Measurements from ENCODE around the gene ARHGAP35. TPM values are rescaled to one million over a fixed set of nuclear protein-coding genes. Genes with fewer than 3 reads are reported as not detected.

The ARHGAP35 gene
- total and polyA plus RNA-seq, 10 of the 15 experiments (the other 5 are each of a cell fraction or from before 2014, with no cell fraction given) = 0.85 to 29.9 (median 11.5) TPM

GRCh38 chr19:46842791-46843190 lies 18.0 kb upstream of the ARHGAP35 start (continued):
- TF ChIP-seq MYB (IDR thresholded peaks at IDR 0.05; ENCODE audit: borderline replicate concordance, low read depth, low read length) = no peak
- TF ChIP-seq RCOR1 (conservative IDR thresholded peaks at IDR 0.05; ENCODE audit: low read depth, low read length) = no peak
- TF ChIP-seq FOS (IDR thresholded peaks at IDR 0.05; ENCODE audit: borderline replicate concordance, extremely low read depth, insufficient read length) = no peak

- Histone ChIP-seq H3K27me3 (replicated peaks in 1 of 2; ENCODE audit: control insufficient read depth in 2 of 2, insufficient read depth in 2 of 2, low read length in 1 of 2) (no peaks in the 10 kb centered on the region), H3K4me1 (ENCODE audit: control insufficient read depth, insufficient read depth, low read length) (no peaks in the 10 kb centered on the region), H3K4me3 (no peak overlapping the region), H3K27ac (ENCODE audit: control insufficient read depth, insufficient read depth) (no peak overlapping the region), H3K4me2 (ENCODE audit: control insufficient read depth, insufficient read depth) (no peak overlapping the region), H3K9ac (ENCODE audit: control insufficient read depth, insufficient read depth, low read length) (no peak overlapping the region), H3K9me3 (replicated peaks; ENCODE audit: control insufficient read depth, insufficient read depth, low read length) (no peaks in the 10 kb centered on the region), H3K36me3 (ENCODE audit: control insufficient read depth in 2 of 2, insufficient read depth in 2 of 2, low read length in 1 of 2) (peaks cover 3 to 9% of the 10 kb centered on the region in 2 experiments; a peak in 3 of 4 replicates), H2AFZ (ENCODE audit: control insufficient read depth, low read depth, low read length) (no peak overlapping the region), H3K79me2 (ENCODE audit: control insufficient read depth, insufficient read depth, low read length) (peaks cover under 1% of the 10 kb centered on the region; the same call in 1 of the 2 replicates), H4K20me1 (ENCODE audit: control insufficient read depth, insufficient read depth) (no peaks in the 10 kb centered on the region)
- no peak for ATAC-seq
- ChIA-PET CTCF (interaction anchor here (6.2 to 13.4 kb wide), 2 partner anchors 85 to 93 kb away, joined by 133 to 134 read pairs; no protein-coding TSS in a partner anchor), POLR2A (interaction anchor here (0.5 kb wide), 1 partner anchor 193 kb away, joined by 3 read pairs; no protein-coding TSS in a partner anchor), RAD21 (ENCODE audit: unreplicated experiment) (no interaction called here), SMC1A (ENCODE audit: uncharacterized antibody, unreplicated experiment) (interaction anchor here (1.0 kb wide), 1 partner anchor 14 kb away, joined by 3 read pairs; no protein-coding TSS in a partner anchor)
- TF ChIP-seq CBFB (IDR thresholded peaks at IDR 0.05; ENCODE audit: low read depth) = no peak
- TF ChIP-seq SMAD1 (IDR thresholded peaks at IDR 0.05; ENCODE audit: low read depth, partially characterized antibody) = no peak
- DNase-seq (ENCODE audit: low read depth, low spot score) = no peak
- no peak for FAIRE-seq
- in situ Hi-C loops (cut with MboI) = loop anchor here (5.0 kb wide), 1 partner anchor 92 kb away; no protein-coding TSS in a partner anchor
- intact Hi-C loops (cut with micrococcal nuclease; ENCODE audit: unreplicated experiment) = no loop called here
- BruUV-seq (replicated peaks) = no TSS peak
- 91% methylated on average over 9 of the region's 9 CpGs for WGBS (ENCODE audit: insufficient coverage, insufficient replicate concordance, low lambda C conversion rate, missing lambda C conversion rate)
Observed at GRCh38 chr19:46844067-46844489, 16.7 kb upstream of the ARHGAP35 start.

Measured in GM12878 (cell line).